OCI-LY7 (cell line): ENCODE data around the gene SPARC. TPM values are rescaled to one million over a fixed set of nuclear protein-coding genes. Genes with fewer than 3 reads are reported as not detected.

ENCODE experiments used
- BruUV-seq: library from RNA; stranded (reverse); fragments of 400-500 nt; replicated peaks from 2 replicates; lab custom pipeline; 2021; lab: Mats Ljungman, UMichigan
- CTCF ChIA-PET: fragments of 300-600 bp; sonication (Branson Sonifier 250); formaldehyde crosslinking; loops from one replicate; lab custom pipeline; 2022; ENCODE audit warnings: antibody characterized with exemption; ENCODE audit not compliant: unreplicated experiment; lab: Charles Lee
- POLR2A ChIA-PET: fragments of 300-600 bp; sonication (Branson Sonifier 250); formaldehyde crosslinking; loops from one replicate; lab custom pipeline; 2022; ENCODE audit warnings: antibody characterized with exemption; lab: Charles Lee
- DNase-seq: peaks from one replicate; pipeline ENCODE4 v3.0.0-alpha.2; 2015; ENCODE audit warnings: low spot score
- H2AFZ ChIP-seq: fragments of 200-600 bp; sonication (generic), shearing (Covaris generic); 2 replicates; pipeline ENCODE4 v1.6.1; 2014; ENCODE audit warnings: mild to moderate bottlenecking, antibody characterized with exemption, low read length, moderate library complexity
- H3K27ac ChIP-seq: fragments of 200-600 bp; sonication (generic); 2 replicates; pipeline ENCODE4 v1.5.1; 2014; ENCODE audit warnings: mixed run types, low read depth, mild to moderate bottlenecking, moderate library complexity, low read length, inconsistent platforms; ENCODE audit not compliant: poor library complexity, severe bottlenecking
- H3K36me3 ChIP-seq: fragments of 200-600 bp; sonication (generic); 2 replicates; pipeline ENCODE4 v1.6.1; 2014; ENCODE audit warnings: mild to moderate bottlenecking, antibody characterized with exemption, low read length, moderate library complexity, mixed read lengths; ENCODE audit not compliant: insufficient read depth
- H3K4me1 ChIP-seq: fragments of 200-600 bp; sonication (generic); 2 replicates; pipeline ENCODE4 v1.5.1; 2014; ENCODE audit warnings: mild to moderate bottlenecking, low read length; ENCODE audit not compliant: insufficient read depth, poor library complexity, severe bottlenecking
- H3K4me2 ChIP-seq: fragments of 200-600 bp; sonication (generic); 2 replicates; pipeline ENCODE4 v1.6.1; 2014; ENCODE audit warnings: mild to moderate bottlenecking, low read length
- H3K4me3 ChIP-seq: fragments of 200-600 bp; sonication (generic); 2 replicates; pipeline ENCODE4 v1.5.1; 2014; ENCODE audit warnings: mild to moderate bottlenecking, low read depth, low read length; ENCODE audit not compliant: poor library complexity, severe bottlenecking
- H3K79me2 ChIP-seq: fragments of 200-600 bp; sonication (generic); 2 replicates; pipeline ENCODE4 v1.6.1; 2016; ENCODE audit warnings: low read depth, mild to moderate bottlenecking, low read length, moderate library complexity, mixed read lengths; ENCODE audit not compliant: insufficient read depth
- H3K9me2 ChIP-seq: fragments of 200-600 bp; sonication (generic); 2 replicates; pipeline ENCODE4 v1.6.1; 2016; ENCODE audit warnings: mild to moderate bottlenecking, low read length, mixed read lengths; ENCODE audit not compliant: insufficient read depth
- H3K9me3 ChIP-seq: fragments of 200-600 bp; sonication (generic); 2 replicates; pipeline ENCODE4 v1.6.1; 2014; ENCODE audit warnings: mild to moderate bottlenecking, mixed run types, low read length, mixed read lengths
- H4K20me1 ChIP-seq: fragments of 200-600 bp; sonication (generic); 2 replicates; pipeline ENCODE4 v1.6.1; 2014; ENCODE audit warnings: mild to moderate bottlenecking, antibody characterized with exemption, low read length, moderate library complexity, mixed read lengths; ENCODE audit not compliant: insufficient read depth
- CTCF ChIP-seq: fragments of 200-600 bp; sonication (generic); conservative IDR thresholded peaks from 2 replicates; pipeline ENCODE4 v1.5.1; 2014; ENCODE audit warnings: mild to moderate bottlenecking, antibody characterized with exemption, low read length, moderate library complexity, mixed read lengths
- EZH2phosphoT487 ChIP-seq: fragments of 200-600 bp; sonication (generic); IDR thresholded peaks from 2 replicates; pipeline ENCODE4 v1.6.1; 2018; ENCODE audit warnings: low read depth, borderline replicate concordance, mild to moderate bottlenecking, mixed run types, antibody characterized with exemption, low read length, moderate library complexity, mixed read lengths
- intact Hi-C: fragments of 100-400 bp; cut with micrococcal nuclease; formaldehyde crosslinking; loops from one replicate; pipeline ENCODE4 v1.10.0; 2022; ENCODE audit not compliant: unreplicated experiment
- total RNA-seq, 2 experiments: library from RNA; depleted of rRNA in 1 of 2; stranded (reverse); fragments of >200 nt in 1 of 2; shearing (Covaris generic) in 1 of 2; gene quantifications; 2 replicates each; pipeline ENCODE4 v1.2.3, GENCODE V29; 2014 to 2022

The SPARC gene
- total RNA-seq, 2 experiments from 2014 or later, result 0.89 TPM; not detected in 1

DNA sequence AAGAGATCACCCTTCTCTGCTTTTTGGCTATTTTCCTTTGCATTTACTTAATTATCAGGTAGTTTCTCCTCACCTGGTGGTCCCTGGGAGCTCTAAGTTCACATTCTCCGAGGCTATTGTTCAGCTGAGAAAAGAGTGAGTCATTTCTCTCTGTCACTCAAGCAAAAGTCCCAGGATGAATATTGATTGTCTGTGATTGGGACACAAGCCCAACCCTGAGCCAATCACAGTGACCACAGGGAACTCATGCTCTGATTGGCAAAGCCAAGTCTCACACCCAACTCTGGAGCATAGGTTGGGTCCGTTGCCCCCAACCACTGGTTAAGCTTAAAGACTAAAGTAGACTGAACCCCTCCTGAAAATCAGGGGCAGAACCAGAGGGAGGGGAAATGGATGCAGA is 67.8 kb downstream of the SPARC start:
- no peaks in the 10 kb centered on the region for H4K20me1 ChIP-seq
- intact Hi-C loops, result no loop called here
- no peaks in the 10 kb centered on the region for H3K9me3 ChIP-seq
- no peak for DNase-seq
- POLR2A ChIA-PET, result interaction anchor here (1.6 kb wide), 1 partner anchor 9 kb away, joined by 5 read pairs; no protein-coding TSS in a partner anchor
- no peak overlapping the region for H2AFZ ChIP-seq
- no TSS peak for BruUV-seq
- TF ChIP-seq EZH2phosphoT487 (no peak), CTCF (no peak)
- H3K4me1 ChIP-seq, result no peaks in the 10 kb centered on the region
- CTCF ChIA-PET, result no interaction called here
- H3K4me3 ChIP-seq, result no peak overlapping the region
- H3K4me2 ChIP-seq, result no peak overlapping the region
- no peaks in the 10 kb centered on the region for H3K79me2 ChIP-seq
- no peaks in the 10 kb centered on the region for H3K9me2 ChIP-seq
- H3K36me3 ChIP-seq, result no peaks in the 10 kb centered on the region
- H3K27ac ChIP-seq, result no peak overlapping the region

GRCh38 chr5:151617841-151618710 is 68.6 kb downstream of the SPARC start:
- Histone ChIP-seq H3K9me3 (no peaks in the 10 kb centered on the region), H3K4me1 (no peaks in the 10 kb centered on the region), H3K79me2 (no peaks in the 10 kb centered on the region), H2AFZ (no peak overlapping the region), H3K36me3 (no peaks in the 10 kb centered on the region), H3K4me3 (no peak overlapping the region), H4K20me1 (no peaks in the 10 kb centered on the region), H3K27ac (no peak overlapping the region), H3K4me2 (no peak overlapping the region), H3K9me2 (no peaks in the 10 kb centered on the region)
- DNase-seq, result no peak
- ChIA-PET CTCF (no interaction called here), POLR2A (interaction anchor here (0.8 to 1.6 kb wide), 2 partner anchors 8 to 58 kb away, joined by 3 to 5 read pairs; no protein-coding TSS in a partner anchor)
- intact Hi-C loops, result no loop called here
- TF ChIP-seq CTCF (no peak), EZH2phosphoT487 (no peak)
- BruUV-seq, result no TSS peak

DNA sequence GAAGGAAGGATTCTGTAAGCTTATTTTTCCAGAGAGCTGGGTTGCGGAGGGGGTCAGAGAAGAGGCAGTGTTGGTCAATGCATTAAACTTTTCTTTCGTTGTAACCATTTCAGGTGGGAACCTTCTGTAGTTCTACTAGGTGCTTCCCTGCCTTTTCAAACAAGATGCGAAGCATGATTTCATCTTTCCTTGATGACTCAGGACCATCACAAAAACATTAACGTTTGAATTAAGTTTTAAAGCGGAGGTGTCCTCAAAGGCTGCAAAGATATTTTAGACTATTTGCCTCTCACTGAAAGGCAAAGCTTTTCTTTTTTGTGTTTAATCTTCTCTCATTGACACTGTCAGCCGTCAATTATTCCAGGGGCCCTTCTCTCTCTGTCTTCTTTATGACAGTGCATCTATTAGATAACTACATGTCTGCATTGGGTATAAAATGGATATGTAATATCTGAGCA is 69.3 kb downstream of the SPARC start:
- CTCF ChIA-PET, result no interaction called here
- no TSS peak for BruUV-seq
- Histone ChIP-seq H4K20me1 (no peaks in the 10 kb centered on the region), H3K4me3 (no peak overlapping the region), H3K9me3 (no peaks in the 10 kb centered on the region), H3K27ac (no peak overlapping the region), H3K36me3 (no peaks in the 10 kb centered on the region), H3K9me2 (no peaks in the 10 kb centered on the region), H2AFZ (no peak overlapping the region), H3K4me2 (no peak overlapping the region), H3K79me2 (no peaks in the 10 kb centered on the region), H3K4me1 (no peaks in the 10 kb centered on the region)
- POLR2A ChIA-PET, result interaction anchor here (0.6 to 0.8 kb wide), 3 partner anchors 30 to 302 kb away, joined by 3 read pairs; no protein-coding TSS in a partner anchor
- DNase-seq, result no peak
- no peak for TF ChIP-seq EZH2phosphoT487
- no peak for TF ChIP-seq CTCF
- intact Hi-C loops, result no loop called here
